ENCODE data around the gene INA.

INA gene

GRCh38 chr10:103246324-103246723 lies 30.6 kb upstream of the INA start:
- H3K9me3 ChIP-seq (replicated peaks; ENCODE audit: insufficient read depth, low read length) = no peaks in the 10 kb centered on the region
- DNase-seq = no peak

DNA sequence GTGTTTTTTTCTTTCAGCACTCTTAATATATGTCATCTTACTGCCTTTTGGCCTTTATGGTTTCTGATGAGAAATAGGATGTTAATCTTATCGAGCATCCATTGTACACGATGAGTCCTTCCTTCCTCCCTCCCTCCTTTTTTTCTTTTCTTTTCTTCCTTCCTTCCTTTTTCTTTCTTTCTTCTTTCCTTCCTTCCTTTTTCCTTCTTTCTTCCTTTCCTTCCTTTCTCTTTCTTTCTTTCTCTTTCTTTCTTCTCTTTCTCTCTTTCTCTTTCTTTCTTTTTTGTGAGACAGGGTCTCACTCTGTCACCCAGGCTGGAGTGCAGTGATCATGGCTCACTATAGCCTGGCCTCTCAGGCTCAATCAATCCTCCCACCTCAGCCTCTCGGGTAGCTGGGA lies 22.8 kb upstream of the INA start:
- no peak overlapping the region for H3K4me3 ChIP-seq (ENCODE audit: low read length)
- no peak overlapping the region for H3K27ac ChIP-seq (ENCODE audit: low read length)
- H3K79me2 ChIP-seq (ENCODE audit: low read length) = no peaks in the 10 kb centered on the region
- H3K9me2 ChIP-seq (replicated peaks; ENCODE audit: insufficient read depth, low read length) = no peaks in the 10 kb centered on the region
- no peak for DNase-seq
- no peak overlapping the region for H3K9ac ChIP-seq (ENCODE audit: low read length)
- no peaks in the 10 kb centered on the region for H3K4me1 ChIP-seq (ENCODE audit: low read length)
- TF ChIP-seq EZH2phosphoT487 (IDR thresholded peaks at IDR 0.05; ENCODE audit: low read length) (no peak), EZH2 (optimal IDR thresholded peaks at IDR 0.05; ENCODE audit: low read depth, low read length) (no peak)
- TF ChIP-seq, protein P1, sequence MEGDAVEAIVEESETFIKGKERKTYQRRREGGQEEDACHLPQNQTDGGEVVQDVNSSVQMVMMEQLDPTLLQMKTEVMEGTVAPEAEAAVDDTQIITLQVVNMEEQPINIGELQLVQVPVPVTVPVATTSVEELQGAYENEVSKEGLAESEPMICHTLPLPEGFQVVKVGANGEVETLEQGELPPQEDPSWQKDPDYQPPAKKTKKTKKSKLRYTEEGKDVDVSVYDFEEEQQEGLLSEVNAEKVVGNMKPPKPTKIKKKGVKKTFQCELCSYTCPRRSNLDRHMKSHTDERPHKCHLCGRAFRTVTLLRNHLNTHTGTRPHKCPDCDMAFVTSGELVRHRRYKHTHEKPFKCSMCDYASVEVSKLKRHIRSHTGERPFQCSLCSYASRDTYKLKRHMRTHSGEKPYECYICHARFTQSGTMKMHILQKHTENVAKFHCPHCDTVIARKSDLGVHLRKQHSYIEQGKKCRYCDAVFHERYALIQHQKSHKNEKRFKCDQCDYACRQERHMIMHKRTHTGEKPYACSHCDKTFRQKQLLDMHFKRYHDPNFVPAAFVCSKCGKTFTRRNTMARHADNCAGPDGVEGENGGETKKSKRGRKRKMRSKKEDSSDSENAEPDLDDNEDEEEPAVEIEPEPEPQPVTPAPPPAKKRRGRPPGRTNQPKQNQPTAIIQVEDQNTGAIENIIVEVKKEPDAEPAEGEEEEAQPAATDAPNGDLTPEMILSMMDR (IDR thresholded peaks at IDR 0.05; ENCODE audit: low read length) = no peak
- H3K4me2 ChIP-seq (ENCODE audit: low read depth, low read length) = no peak overlapping the region
- no peaks in the 10 kb centered on the region for H3F3A ChIP-seq (ENCODE audit: insufficient read depth, low read length)
- no peaks in the 10 kb centered on the region for H4K20me1 ChIP-seq (ENCODE audit: insufficient read depth, low read length)
- H3K27me3 ChIP-seq (replicated peaks; ENCODE audit: insufficient read depth, low read length) = no peaks in the 10 kb centered on the region
- H3K9me3 ChIP-seq (replicated peaks; ENCODE audit: insufficient read depth, low read length) = no peaks in the 10 kb centered on the region
- no peaks in the 10 kb centered on the region for H3K36me3 ChIP-seq (replicated peaks; ENCODE audit: insufficient read depth, low read length)
- no peak overlapping the region for H2AFZ ChIP-seq (ENCODE audit: low read length)

More at GRCh38 chr10:103246324-103246723, 30.6 kb upstream of the INA start:
- Histone ChIP-seq H3K36me3 (replicated peaks; ENCODE audit: insufficient read depth, low read length) (no peaks in the 10 kb centered on the region), H3K9me2 (replicated peaks; ENCODE audit: insufficient read depth, low read length) (no peaks in the 10 kb centered on the region), H3K9ac (ENCODE audit: low read length) (no peak overlapping the region), H3F3A (ENCODE audit: insufficient read depth, low read length) (no peaks in the 10 kb centered on the region), H2AFZ (ENCODE audit: low read length) (no peak overlapping the region), H3K4me3 (ENCODE audit: low read length) (no peak overlapping the region), H3K79me2 (ENCODE audit: low read length) (no peaks in the 10 kb centered on the region), H3K4me2 (ENCODE audit: low read depth, low read length) (no peak overlapping the region), H3K27me3 (replicated peaks; ENCODE audit: insufficient read depth, low read length) (no peaks in the 10 kb centered on the region), H3K4me1 (ENCODE audit: low read length) (0 out of 2 replicates have a peak, but pooled peaks cover 4% of the 10 kb centered on the region), H4K20me1 (ENCODE audit: insufficient read depth, low read length) (no peaks in the 10 kb centered on the region), H3K27ac (ENCODE audit: low read length) (no peak overlapping the region)
- no peak for TF ChIP-seq EZH2phosphoT487 (IDR thresholded peaks at IDR 0.05; ENCODE audit: low read length)
- no peak for TF ChIP-seq EZH2 (optimal IDR thresholded peaks at IDR 0.05; ENCODE audit: low read depth, low read length)
- TF ChIP-seq, protein P1 (IDR thresholded peaks at IDR 0.05; ENCODE audit: low read length) = no peak

- H3K79me2 ChIP-seq (ENCODE audit: low read length) = no peaks in the 10 kb centered on the region
- no peak for TF ChIP-seq EZH2 (optimal IDR thresholded peaks at IDR 0.05; ENCODE audit: low read depth, low read length)
- TF ChIP-seq, protein P1 (IDR thresholded peaks at IDR 0.05; ENCODE audit: low read length) = no peak
- TF ChIP-seq EZH2phosphoT487 (IDR thresholded peaks at IDR 0.05; ENCODE audit: low read length) = no peak
- no peak for DNase-seq
- no peak overlapping the region for H3K4me2 ChIP-seq (ENCODE audit: low read depth, low read length)
- H3K4me3 ChIP-seq (ENCODE audit: low read length) = no peak overlapping the region
- H3K27ac ChIP-seq (ENCODE audit: low read length) = no peak overlapping the region
- H3K9ac ChIP-seq (ENCODE audit: low read length) = no peak overlapping the region
- no peaks in the 10 kb centered on the region for H3K36me3 ChIP-seq (replicated peaks; ENCODE audit: insufficient read depth, low read length)
- no peaks in the 10 kb centered on the region for H3K9me3 ChIP-seq (replicated peaks; ENCODE audit: insufficient read depth, low read length)
- no peaks in the 10 kb centered on the region for H3K4me1 ChIP-seq (ENCODE audit: low read length)
- no peaks in the 10 kb centered on the region for H3K27me3 ChIP-seq (replicated peaks; ENCODE audit: insufficient read depth, low read length)
- H2AFZ ChIP-seq (ENCODE audit: low read length) = no peak overlapping the region
- no peaks in the 10 kb centered on the region for H3F3A ChIP-seq (ENCODE audit: insufficient read depth, low read length)
- no peaks in the 10 kb centered on the region for H4K20me1 ChIP-seq (ENCODE audit: insufficient read depth, low read length)
- no peaks in the 10 kb centered on the region for H3K9me2 ChIP-seq (replicated peaks; ENCODE audit: insufficient read depth, low read length)
Measured at GRCh38 chr10:103254538-103255325, 22.2 kb upstream of the INA start.
